Cardiac septum (tissue), 1 donor: Measurements from ENCODE around the gene ATOSB. TPM values are rescaled to one million over a fixed set of nuclear protein-coding genes. Genes with fewer than 3 reads are reported as not detected.

Source experiments
- DNase-seq: peaks from one replicate; pipeline ENCODE4 v3.0.0-alpha.2; 2020; ENCODE audit warnings: low spot score
- intact Hi-C: fragments of 100-400 bp; cut with DNase I; formaldehyde crosslinking; loops from one replicate; pipeline ENCODE4 v1.14.0; 2022
- total RNA-seq: library from RNA; stranded (reverse); fragmentation: NEBNext Ultra II Directional; extraction: Animal tissue kit (Norgen Biotek cat#: 25700); gene quantifications from one replicate; pipeline ENCODE4 v1.2.1, GENCODE V29; 2021
- donor health status: DM: no; HTN: no; CAD: no.

Gene ATOSB
- total RNA-seq, 1 donor from 2014 or later, result 20.0 TPM

DNA sequence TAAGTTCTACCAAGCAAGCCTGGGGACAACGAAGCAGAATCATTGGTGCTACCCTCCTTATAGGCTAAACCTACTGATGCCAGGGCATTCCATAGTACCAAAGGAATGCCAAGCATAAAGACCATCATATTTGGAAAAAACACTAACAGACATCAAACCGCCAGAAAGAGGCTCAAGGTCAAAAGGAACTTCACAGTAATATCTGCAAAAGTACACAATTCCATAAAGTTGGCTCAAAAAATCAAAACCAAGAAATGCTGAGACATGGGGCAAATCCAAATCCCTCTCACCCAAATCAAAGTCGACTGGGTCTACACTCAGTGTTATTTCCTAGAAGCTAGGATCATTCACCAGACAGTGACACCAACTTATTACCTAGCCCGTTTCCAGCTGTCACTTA is 46.6 kb downstream of the ATOSB start:
- intact Hi-C loops, result no loop called here

GRCh38 chr9:35067056-35067455 is 48.6 kb downstream of the ATOSB start:
- intact Hi-C loops, result no loop called here
- no peak for DNase-seq

More for the DNA sequence above, 46.6 kb downstream of the ATOSB start:
- no peak for DNase-seq

- intact Hi-C loops, result no loop called here
- no peak for DNase-seq
Measured at GRCh38 chr9:35060548-35061207, 55.0 kb downstream of the ATOSB start.

DNA sequence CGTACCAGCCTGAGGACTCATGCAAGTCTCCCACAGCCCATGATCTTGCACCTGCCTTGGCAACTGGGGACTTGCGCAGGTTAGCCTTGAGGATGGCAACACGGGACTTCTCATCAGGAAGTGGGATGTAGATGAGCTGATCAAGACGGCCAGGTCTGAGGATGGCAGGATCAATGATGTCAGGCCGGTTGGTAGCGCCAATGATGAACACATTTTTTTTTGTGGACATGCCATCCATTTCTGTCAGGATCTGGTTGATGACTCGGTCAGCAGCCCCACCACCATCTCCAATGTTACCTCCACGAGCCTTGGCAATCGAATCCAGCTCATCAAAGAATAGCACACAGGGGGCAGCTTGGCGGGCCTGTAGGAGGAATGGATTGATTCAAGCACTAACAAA is 56.2 kb downstream of the ATOSB start:
- intact Hi-C loops, result no loop called here
- no peak for DNase-seq

DNA sequence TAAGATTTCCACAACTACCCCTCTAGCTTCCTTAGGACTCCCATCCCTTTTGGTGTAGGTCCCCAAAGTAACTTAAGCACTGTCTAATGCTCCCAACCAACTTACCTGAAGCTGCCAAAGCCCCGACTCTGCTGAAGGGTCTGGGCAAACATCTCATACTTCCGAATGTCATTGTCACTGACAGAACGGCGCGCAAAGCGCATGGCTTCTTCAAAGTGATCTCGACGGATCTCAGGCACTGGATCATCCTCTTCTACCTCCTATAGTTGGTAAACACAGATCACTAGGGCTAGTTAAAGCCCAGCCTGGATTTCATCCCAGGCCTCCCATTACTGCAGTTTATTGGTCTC is 58.4 kb downstream of the ATOSB start:
- intact Hi-C loops, result no loop called here
- no peak for DNase-seq

DNA sequence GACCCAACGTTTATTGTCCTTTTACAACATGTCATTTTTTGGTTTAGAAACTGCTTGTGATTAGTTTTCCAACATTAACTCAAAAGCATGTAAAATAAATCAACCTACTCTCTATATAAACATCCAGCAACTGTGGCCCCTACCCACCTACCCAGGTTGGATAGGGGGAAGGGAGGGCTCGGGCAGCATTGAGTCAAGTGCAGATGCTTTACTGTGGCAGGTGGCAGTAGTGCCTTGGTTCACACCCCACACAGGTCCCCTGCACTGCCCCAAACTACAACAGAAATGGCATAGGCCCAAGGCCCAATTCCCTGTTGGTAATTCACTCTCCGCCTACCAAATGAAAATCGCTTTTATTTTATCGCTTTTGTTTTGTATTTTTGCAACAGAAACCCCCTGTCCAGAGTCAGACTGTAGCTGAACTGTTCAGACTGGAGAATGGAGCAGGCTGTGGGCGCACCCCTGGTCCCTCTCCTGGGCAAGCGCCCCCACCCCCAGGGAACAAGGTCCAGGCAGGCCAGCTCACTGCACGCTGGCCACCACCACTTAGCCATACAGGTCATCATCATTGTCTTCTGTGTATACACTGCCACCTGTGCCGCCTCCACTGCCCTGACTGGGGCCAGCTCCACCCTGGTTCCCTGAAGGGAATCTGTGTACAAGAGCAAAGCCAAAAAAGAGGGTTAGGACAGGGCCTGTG is 58.9 kb downstream of the ATOSB start:
- DNase-seq, result no peak
- intact Hi-C loops, result no loop called here

DNA sequence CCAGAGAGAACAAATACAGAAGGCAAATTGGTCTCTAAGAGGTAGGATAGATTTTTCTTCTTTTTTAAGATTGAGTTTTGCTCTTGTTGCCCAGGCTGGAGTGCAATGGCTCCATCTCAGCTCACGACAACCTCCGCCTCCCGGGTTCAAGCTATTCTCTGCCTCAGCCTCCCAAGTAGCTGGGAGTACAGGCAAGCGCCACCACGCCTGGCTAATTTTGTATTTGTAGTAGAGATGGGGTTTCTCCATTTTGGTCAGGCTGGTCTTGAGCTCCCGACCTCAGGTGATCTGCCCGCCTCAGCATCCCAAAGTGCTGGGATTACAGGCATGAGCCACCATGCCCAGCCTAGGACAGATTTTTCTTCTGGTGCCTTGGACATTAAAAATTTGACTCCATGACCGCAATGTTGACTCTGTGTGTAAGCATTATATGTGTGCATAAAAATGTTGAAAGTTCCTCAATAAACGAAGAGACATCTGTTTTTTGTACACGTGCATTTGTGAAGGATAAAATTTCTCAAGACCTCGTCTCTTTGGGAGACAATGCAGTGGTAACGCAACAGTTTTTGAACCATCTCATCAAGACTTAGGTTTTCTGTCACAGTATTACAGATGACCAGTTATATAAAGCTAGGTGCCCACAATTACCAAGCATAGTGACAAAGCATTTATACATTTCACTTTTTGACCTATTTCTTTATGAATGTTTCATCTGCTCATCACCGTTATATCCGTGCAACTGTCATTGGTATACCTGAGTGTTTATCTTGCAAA is 60.6 kb downstream of the ATOSB start:
- no peak for DNase-seq
- intact Hi-C loops, result loop anchor here (5.0 kb wide), 1 partner anchor 58 kb away; no protein-coding TSS in a partner anchor

- intact Hi-C loops, result loop anchor here (5.0 kb wide), 1 partner anchor 57 kb away; no protein-coding TSS in a partner anchor
- DNase-seq, result no peak
Measured at GRCh38 chr9:35054185-35054835, 61.4 kb downstream of the ATOSB start.

Other genes starting within 250 kb of the ATOSB start
- 0.57 TPM for gene PHF24, start 157.6 kb downstream of the ATOSB start, total RNA-seq
- 133 TPM for gene DNAJB5, start 126.1 kb downstream of the ATOSB start, total RNA-seq
- 309 TPM for gene VCP, start 43.2 kb downstream of the ATOSB start, total RNA-seq
- 5.6 TPM for gene FANCG, start 35.9 kb downstream of the ATOSB start, total RNA-seq
- gene PIGO, start 19.3 kb downstream of the ATOSB start, total RNA-seq, result 9.3 TPM
- gene STOML2, start 12.7 kb downstream of the ATOSB start, total RNA-seq, result 95.2 TPM
- gene UNC13B, start 46.1 kb upstream of the ATOSB start, total RNA-seq, result 24.7 TPM